ENCODE data around the gene HIVEP3.

Gene HIVEP3

DNA sequence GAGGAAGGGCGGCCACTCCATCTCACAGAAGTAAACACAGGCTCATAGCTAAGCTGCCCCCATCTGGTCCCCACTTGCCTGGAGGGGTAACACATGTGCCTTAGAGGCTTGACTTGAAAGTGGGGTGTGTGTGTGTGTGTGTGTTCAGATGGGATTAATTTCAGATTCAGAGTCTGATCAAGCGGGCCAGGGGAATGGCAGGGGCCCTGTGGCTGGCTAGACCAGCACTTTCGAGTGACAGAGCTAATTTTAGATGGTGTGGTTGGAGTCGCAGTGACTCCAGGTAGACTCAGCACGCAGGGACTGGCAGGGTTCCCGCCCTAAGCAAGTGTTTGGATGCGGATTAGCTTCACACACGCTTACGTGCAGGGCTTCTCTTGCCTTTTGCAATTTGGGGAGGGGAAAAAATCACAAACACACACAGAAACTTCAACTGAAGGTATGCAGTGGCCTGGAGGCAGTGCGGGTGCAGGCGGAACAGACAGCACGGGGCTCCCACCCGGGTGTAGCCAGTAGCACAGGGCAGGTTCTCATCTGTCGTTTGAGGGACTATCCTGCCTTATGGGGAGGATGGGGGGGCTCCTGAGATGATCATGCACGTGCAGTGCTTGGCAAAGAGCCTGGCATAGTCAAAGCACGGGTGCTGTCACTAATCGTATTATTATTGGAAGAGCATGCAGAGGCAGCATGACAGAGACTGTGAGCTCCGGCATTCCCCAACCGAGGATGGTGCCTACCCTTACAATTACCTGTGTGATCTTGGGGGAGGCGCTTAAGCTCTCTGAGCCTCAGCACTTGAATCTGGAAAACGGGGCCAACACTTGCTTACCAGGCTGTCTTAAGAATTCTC is 435.5 kb downstream of the HIVEP3 start:
- no peaks in the 10 kb centered on the region for H3K4me1 ChIP-seq (ENCODE audit: insufficient read depth, low read length, severe bottlenecking)
- H2AFZ ChIP-seq (ENCODE audit: low read length): no peak overlapping the region
- H3K27ac ChIP-seq (ENCODE audit: low read depth, low read length, poor library complexity, severe bottlenecking): no peak overlapping the region
- H4K20me1 ChIP-seq (ENCODE audit: insufficient read depth, low read length): no peaks in the 10 kb centered on the region
- peaks cover 11% of the 10 kb centered on the region; the same call in 1 of the 2 replicates for H3K27me3 ChIP-seq (ENCODE audit: insufficient read depth, low read length)
- no peaks in the 10 kb centered on the region for H3K9me3 ChIP-seq (ENCODE audit: low read length)
- H3K4me2 ChIP-seq (ENCODE audit: low read length): no peak overlapping the region
- H3K36me3 ChIP-seq (ENCODE audit: insufficient read depth, low read length): no peaks in the 10 kb centered on the region
- no peak overlapping the region for H3K9ac ChIP-seq (ENCODE audit: low read length)
- H3F3A ChIP-seq (ENCODE audit: insufficient read depth, low read length): no peaks in the 10 kb centered on the region
- TF ChIP-seq EZH2 (IDR thresholded peaks at IDR 0.05; ENCODE audit: borderline replicate concordance, low read length): no peak
- H3K4me3 ChIP-seq (ENCODE audit: low read depth, low read length, poor library complexity, severe bottlenecking): no peak overlapping the region
- no peaks in the 10 kb centered on the region for H3K9me2 ChIP-seq (ENCODE audit: low read depth, low read length)
- no peaks in the 10 kb centered on the region for H3K79me2 ChIP-seq (ENCODE audit: insufficient read depth, low read length)

DNA sequence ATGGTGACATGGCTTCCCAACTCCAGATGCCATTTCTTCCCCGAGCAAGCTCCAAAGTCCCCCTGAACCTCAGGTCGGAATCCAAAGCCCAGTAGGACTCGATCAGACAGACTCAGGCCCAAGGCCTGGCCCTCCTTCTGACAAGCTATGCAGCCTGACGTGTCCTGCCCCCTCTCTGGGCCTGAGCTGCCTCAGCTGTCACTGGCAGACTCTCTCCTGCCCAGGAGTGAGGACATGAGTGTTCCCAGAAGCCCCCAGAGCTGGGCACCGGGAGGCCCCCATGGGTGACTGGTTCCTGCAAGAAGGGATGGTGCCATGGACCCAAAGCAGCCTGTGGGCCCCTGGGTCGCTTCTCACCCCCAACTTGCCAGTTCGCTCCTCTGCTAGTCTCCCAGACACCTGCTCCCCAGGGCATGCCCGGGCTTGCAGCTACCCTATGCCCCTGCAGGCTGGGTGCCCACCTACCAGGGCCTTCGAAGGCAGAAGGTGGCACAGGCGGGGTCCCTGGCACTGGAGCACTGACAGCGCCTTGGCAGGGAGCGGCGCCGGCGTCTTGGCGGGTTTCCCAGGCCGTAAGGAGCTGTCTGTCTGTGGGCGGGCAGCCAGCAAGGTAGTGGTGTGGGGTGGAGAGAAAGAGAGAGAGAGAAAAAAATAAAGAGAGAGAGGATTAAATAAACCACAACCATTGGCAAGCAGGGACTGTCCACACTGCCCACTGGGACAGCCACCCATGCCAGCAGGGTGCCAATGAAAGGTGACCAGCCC is 436.5 kb downstream of the HIVEP3 start:
- H4K20me1 ChIP-seq (ENCODE audit: insufficient read depth, low read length): no peaks in the 10 kb centered on the region
- no peak overlapping the region for H3K9ac ChIP-seq (ENCODE audit: low read length)
- peaks cover 11% of the 10 kb centered on the region; the same call in 1 of the 2 replicates for H3K27me3 ChIP-seq (ENCODE audit: insufficient read depth, low read length)
- no peak overlapping the region for H3K4me3 ChIP-seq (ENCODE audit: low read depth, low read length, poor library complexity, severe bottlenecking)
- no peak overlapping the region for H2AFZ ChIP-seq (ENCODE audit: low read length)
- H3K27ac ChIP-seq (ENCODE audit: low read depth, low read length, poor library complexity, severe bottlenecking): no peak overlapping the region
- H3K4me1 ChIP-seq (ENCODE audit: insufficient read depth, low read length, severe bottlenecking): no peaks in the 10 kb centered on the region
- H3K36me3 ChIP-seq (ENCODE audit: insufficient read depth, low read length): no peaks in the 10 kb centered on the region
- no peaks in the 10 kb centered on the region for H3F3A ChIP-seq (ENCODE audit: insufficient read depth, low read length)
- no peaks in the 10 kb centered on the region for H3K9me2 ChIP-seq (ENCODE audit: low read depth, low read length)
- H3K9me3 ChIP-seq (ENCODE audit: low read length): no peaks in the 10 kb centered on the region
- TF ChIP-seq, protein P1, sequence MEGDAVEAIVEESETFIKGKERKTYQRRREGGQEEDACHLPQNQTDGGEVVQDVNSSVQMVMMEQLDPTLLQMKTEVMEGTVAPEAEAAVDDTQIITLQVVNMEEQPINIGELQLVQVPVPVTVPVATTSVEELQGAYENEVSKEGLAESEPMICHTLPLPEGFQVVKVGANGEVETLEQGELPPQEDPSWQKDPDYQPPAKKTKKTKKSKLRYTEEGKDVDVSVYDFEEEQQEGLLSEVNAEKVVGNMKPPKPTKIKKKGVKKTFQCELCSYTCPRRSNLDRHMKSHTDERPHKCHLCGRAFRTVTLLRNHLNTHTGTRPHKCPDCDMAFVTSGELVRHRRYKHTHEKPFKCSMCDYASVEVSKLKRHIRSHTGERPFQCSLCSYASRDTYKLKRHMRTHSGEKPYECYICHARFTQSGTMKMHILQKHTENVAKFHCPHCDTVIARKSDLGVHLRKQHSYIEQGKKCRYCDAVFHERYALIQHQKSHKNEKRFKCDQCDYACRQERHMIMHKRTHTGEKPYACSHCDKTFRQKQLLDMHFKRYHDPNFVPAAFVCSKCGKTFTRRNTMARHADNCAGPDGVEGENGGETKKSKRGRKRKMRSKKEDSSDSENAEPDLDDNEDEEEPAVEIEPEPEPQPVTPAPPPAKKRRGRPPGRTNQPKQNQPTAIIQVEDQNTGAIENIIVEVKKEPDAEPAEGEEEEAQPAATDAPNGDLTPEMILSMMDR (IDR thresholded peaks at IDR 0.05; ENCODE audit: low read length): no peak
- TF ChIP-seq EZH2 (IDR thresholded peaks at IDR 0.05; ENCODE audit: borderline replicate concordance, low read length): no peak
- H3K79me2 ChIP-seq (ENCODE audit: insufficient read depth, low read length): no peaks in the 10 kb centered on the region
- H3K4me2 ChIP-seq (ENCODE audit: low read length): no peak overlapping the region

- Histone ChIP-seq H3K27ac (ENCODE audit: low read depth, low read length, poor library complexity, severe bottlenecking) (no peak overlapping the region), H3F3A (ENCODE audit: insufficient read depth, low read length) (no peaks in the 10 kb centered on the region), H3K4me2 (ENCODE audit: low read length) (no peak overlapping the region), H3K27me3 (ENCODE audit: insufficient read depth, low read length) (peaks cover 11% of the 10 kb centered on the region), H3K4me3 (ENCODE audit: low read depth, low read length, poor library complexity, severe bottlenecking) (no peak overlapping the region), H3K9ac (ENCODE audit: low read length) (no peak overlapping the region), H2AFZ (ENCODE audit: low read length) (no peak overlapping the region), H3K36me3 (ENCODE audit: insufficient read depth, low read length) (no peaks in the 10 kb centered on the region), H4K20me1 (ENCODE audit: insufficient read depth, low read length) (no peaks in the 10 kb centered on the region), H3K79me2 (ENCODE audit: insufficient read depth, low read length) (no peaks in the 10 kb centered on the region), H3K9me3 (ENCODE audit: low read length) (no peaks in the 10 kb centered on the region), H3K9me2 (ENCODE audit: low read depth, low read length) (no peaks in the 10 kb centered on the region), H3K4me1 (ENCODE audit: insufficient read depth, low read length, severe bottlenecking) (no peaks in the 10 kb centered on the region)
- TF ChIP-seq EZH2 (IDR thresholded peaks at IDR 0.05; ENCODE audit: borderline replicate concordance, low read length): no peak
Observed at GRCh38 chr1:41481109-41481775, 437.5 kb downstream of the HIVEP3 start.

All from OCI-LY1 (cell line).